Mucosa of descending colon (tissue), 3 donors: ENCODE results near the gene NAGA. TPM values are rescaled to one million over a fixed set of nuclear protein-coding genes. Genes with fewer than 3 reads are reported as not detected.

Experiments
- ATAC-seq: fragments of 200-7000 bp; cut with Tn5 transposase; one replicate; pipeline ENCODE4 v1.9.1; 2020; ENCODE audit warnings: mild to moderate bottlenecking, moderate library complexity
- DNase-seq, 3 donors: peaks; one replicate each; pipeline ENCODE4 v3.0.0-alpha.2; 2020
- H3K36me3 ChIP-seq: fragments of 200-600 bp; one replicate; pipeline ENCODE4 v1.8.0; 2021; ENCODE audit warnings: low read depth, mild to moderate bottlenecking
- H3K4me1 ChIP-seq: fragments of 200-600 bp; one replicate; pipeline ENCODE4 v1.8.0; 2021; ENCODE audit warnings: low read depth, mild to moderate bottlenecking
- H3K4me3 ChIP-seq: fragments of 200-600 bp; one replicate; pipeline ENCODE4 v1.8.0; 2021; ENCODE audit warnings: mild to moderate bottlenecking
- H3K9me3 ChIP-seq: fragments of 200-600 bp; one replicate; pipeline ENCODE4 v1.8.0; 2021; ENCODE audit warnings: mild to moderate bottlenecking
- intact Hi-C, 2 donors: fragments of 100-400 bp; cut with DNase I in 1 of 2; cut with micrococcal nuclease in 1 of 2; formaldehyde crosslinking; loops; one replicate each; pipeline versions ENCODE4 v1.11.0 to v1.11.1; 2022; cut with DNase I, micrococcal nuclease
- total RNA-seq, 3 donors: library from RNA; stranded (reverse); fragmentation: NEBNext Ultra II Directional in 2 of 3; extraction: Animal tissue kit (Norgen Biotek cat#: 25700) in 2 of 3; gene quantifications; one replicate each; pipeline versions ENCODE4 v1.2.1 to v1.2.4, GENCODE V29; 2021 to 2023
- TF ChIP-seq, protein P1 (sequence below): fragments of 200-600 bp; IDR thresholded peaks from one replicate; pipeline ENCODE4 v1.8.0; 2022; ENCODE audit warnings: antibody characterized with exemption, mild to moderate bottlenecking
- donor health status: DM: no; HTN: no; CAD: no; lungs with moderate emphysema.
- donor health status: DM: no; HTN: no; CAD: no.
- donor health status: DM: no; HTN: yes; CAD: no.

The NAGA gene
- total RNA-seq, 3 donors from 2014 or later = 24.3 to 35.8 (median 35.4) TPM

DNA sequence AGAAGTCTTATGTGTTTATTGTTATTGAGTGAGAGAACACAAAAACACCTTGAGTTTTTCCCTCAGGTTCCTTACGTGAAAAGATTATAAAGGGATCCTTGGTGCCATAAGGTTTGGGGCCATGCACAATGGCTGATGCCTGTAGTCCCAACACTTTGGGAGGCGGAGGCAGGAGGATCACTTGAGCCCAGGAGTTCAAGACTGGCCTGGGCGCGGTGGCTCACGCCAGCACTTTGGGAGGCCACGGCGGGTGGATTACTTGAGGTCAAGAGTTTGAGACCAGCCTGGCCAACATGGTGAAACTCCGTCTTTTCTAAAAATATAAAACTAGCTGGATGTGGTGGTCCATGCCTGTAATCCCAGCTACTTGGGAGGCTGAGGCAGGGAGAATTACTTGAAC is 14.3 kb upstream of the NAGA start:
- TF ChIP-seq, protein P1, sequence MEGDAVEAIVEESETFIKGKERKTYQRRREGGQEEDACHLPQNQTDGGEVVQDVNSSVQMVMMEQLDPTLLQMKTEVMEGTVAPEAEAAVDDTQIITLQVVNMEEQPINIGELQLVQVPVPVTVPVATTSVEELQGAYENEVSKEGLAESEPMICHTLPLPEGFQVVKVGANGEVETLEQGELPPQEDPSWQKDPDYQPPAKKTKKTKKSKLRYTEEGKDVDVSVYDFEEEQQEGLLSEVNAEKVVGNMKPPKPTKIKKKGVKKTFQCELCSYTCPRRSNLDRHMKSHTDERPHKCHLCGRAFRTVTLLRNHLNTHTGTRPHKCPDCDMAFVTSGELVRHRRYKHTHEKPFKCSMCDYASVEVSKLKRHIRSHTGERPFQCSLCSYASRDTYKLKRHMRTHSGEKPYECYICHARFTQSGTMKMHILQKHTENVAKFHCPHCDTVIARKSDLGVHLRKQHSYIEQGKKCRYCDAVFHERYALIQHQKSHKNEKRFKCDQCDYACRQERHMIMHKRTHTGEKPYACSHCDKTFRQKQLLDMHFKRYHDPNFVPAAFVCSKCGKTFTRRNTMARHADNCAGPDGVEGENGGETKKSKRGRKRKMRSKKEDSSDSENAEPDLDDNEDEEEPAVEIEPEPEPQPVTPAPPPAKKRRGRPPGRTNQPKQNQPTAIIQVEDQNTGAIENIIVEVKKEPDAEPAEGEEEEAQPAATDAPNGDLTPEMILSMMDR = no peak
- ATAC-seq (no peak), DNase-seq (no peak)
- Histone ChIP-seq H3K9me3 (no peaks in the 10 kb centered on the region), H3K4me1 (peaks cover 11% of the 10 kb centered on the region), H3K4me3 (no peak overlapping the region), H3K36me3 (no peaks in the 10 kb centered on the region)
- intact Hi-C loops = no loop called here

DNA sequence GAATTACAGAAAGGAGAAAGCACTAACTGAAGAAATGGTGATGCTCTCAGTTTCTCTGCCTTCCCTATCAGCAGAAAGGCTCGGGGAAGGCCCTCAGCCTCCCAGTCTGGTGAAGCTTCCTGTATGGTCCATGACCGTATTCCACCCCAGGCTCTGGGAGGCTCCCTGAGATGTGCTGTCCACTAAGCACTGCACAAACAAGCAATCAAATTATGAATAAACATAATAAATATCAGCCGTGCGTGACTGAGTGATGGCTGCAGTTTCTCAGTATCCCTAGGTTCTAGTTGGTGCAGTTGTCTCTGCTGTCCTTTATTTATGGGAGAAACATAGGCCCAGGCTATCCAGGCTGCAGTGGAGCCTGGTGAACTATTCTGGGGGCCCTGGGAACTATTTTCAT is 12.5 kb upstream of the NAGA start:
- no peak for ATAC-seq
- Histone ChIP-seq H3K36me3 (no peaks in the 10 kb centered on the region), H3K4me3 (no peak overlapping the region), H3K4me1 (peaks cover 19% of the 10 kb centered on the region), H3K9me3 (no peaks in the 10 kb centered on the region)
- no peak for DNase-seq
- intact Hi-C loops = no loop called here
- TF ChIP-seq, protein P1 = no peak

DNA sequence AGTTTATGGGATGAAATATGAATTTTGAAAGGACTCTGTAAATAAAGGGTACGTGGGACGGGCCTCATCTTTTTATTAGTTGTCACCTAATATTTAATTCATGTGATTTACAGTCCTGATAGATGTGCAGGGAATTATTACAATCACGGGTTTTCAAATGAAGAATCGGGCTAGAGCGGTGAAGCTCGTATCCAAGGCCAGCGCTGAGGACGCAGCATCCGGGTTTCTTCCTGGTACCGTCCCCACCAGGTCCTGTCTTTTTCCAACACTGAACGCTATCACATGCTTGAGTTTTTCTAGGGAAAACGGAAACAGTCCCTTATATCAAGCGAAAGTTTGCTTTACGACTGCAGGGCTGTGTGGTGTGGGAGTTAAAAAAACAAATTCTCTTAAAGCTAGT is 9.7 kb upstream of the NAGA start:
- intact Hi-C loops = no loop called here
- peak; percentile 21 for ATAC-seq
- DNase-seq = peak in 1 of 3 donors; percentile 67
- Histone ChIP-seq H3K36me3 (no peaks in the 10 kb centered on the region), H3K9me3 (no peaks in the 10 kb centered on the region), H3K4me1 (peaks cover 20% of the 10 kb centered on the region), H3K4me3 (peak overlapping the region; percentile 33)
- TF ChIP-seq, protein P1 = no peak

DNA sequence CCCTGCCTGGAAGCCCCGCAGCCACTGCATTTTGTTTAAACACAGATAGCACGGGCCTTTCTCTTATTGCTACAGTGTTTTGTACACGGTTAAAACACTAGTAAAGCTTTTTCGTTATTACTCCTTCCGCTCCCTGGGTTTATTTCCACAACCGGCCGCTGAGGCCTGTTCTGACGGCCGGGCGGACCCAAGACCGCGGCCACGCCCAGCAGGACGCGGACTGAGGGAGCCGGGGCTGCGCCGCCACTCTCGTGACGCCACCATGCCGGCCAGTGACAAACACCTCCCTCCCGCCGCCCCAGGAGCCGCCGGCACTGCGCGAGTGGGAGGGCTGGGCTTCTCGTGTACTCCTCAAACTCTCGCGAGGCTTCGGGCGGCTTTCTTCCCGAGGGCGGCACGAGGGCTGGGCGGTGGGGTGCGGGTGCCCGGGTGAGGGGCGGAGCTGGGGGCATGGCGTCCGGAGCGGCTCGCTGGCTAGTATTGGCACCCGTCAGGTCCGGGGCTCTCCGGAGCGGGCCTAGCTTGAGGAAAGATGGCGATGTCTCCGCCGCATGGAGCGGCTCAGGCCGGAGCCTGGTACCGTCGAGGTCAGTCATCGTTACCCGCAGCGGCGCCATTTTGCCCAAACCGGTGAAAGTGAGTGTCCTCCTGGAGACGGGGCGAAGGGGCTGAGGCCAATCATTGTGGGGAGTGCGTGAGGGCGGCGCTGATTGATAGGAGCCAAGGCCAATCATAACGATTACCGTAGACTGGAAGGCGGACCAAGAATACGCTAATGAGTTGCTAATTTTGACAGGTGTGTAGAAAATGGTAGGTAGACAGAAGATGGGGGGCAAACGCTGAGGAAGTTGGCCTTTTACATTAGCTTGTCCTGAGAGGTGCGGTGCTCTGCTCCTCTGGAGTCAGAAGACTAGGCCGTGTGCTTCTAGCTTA is 9.0 kb upstream of the NAGA start, which contains the start of gene SMDT1:
Gene SMDT1, plus strand, starts transcription at position 382 of the 933 bp plus-strand sequence. Its CDS starts 69 bp downstream, at position 451.
- TF ChIP-seq, protein P1 = no peak
- H3K9me3 ChIP-seq = no peaks in the 10 kb centered on the region
- DNase-seq (peak; percentile 98 to 100 (median 99)), ATAC-seq (peak; percentile 93)
- H3K4me1 ChIP-seq = peaks cover 25% of the 10 kb centered on the region
- no peaks in the 10 kb centered on the region for H3K36me3 ChIP-seq
- H3K4me3 ChIP-seq = peak within 1 kb of the TSS; percentile 33
- intact Hi-C loops = no loop called here

GRCh38 chr22:42078469-42079318 is 8.1 kb upstream of the NAGA start:
- TF ChIP-seq, protein P1 = no peak
- intact Hi-C loops = no loop called here
- Histone ChIP-seq H3K36me3 (no peaks in the 10 kb centered on the region), H3K4me3 (peak overlapping the region; percentile 33), H3K9me3 (no peaks in the 10 kb centered on the region), H3K4me1 (peaks cover 27% of the 10 kb centered on the region)
- peak in 1 of 3 donors; percentile 49 for DNase-seq
- ATAC-seq = peak; percentile 6
